SK-N-SH (cell line): ENCODE data around the gene PXDN. TPM values are rescaled to one million over a fixed set of nuclear protein-coding genes. Genes with fewer than 3 reads are reported as not detected.

Source experiments
- CTCF ChIA-PET: fragments of 300-600, 350-600 bp; formaldehyde crosslinking; extraction: SDS; loops from one replicate; lab custom pipeline; 2021; lab: Yijun Ruan, JAX
- POLR2A ChIA-PET: fragments of 350-600 bp; sonication (Branson Sonifier 250); formaldehyde crosslinking; extraction: SDS; loops from one replicate; lab custom pipeline; 2020; ENCODE audit warnings: antibody characterized with exemption, inconsistent platforms; lab: Yijun Ruan, JAX
- DNase-seq: peaks from one replicate; pipeline ENCODE4 v3.0.0; 2012
- H2AFZ ChIP-seq: fragments of 200-600 bp; sonication (generic); 2 replicates; pipeline ENCODE4 v1.8.1; 2016; ENCODE audit warnings: antibody characterized with exemption, mild to moderate bottlenecking, low read depth
- H3F3A ChIP-seq: fragments of 200-600 bp; sonication (generic); replicated peaks from 2 replicates; pipeline ENCODE3; 2016; ENCODE audit warnings: antibody characterized with exemption, mild to moderate bottlenecking; ENCODE audit not compliant: insufficient read depth
- H3K27ac ChIP-seq, 2 experiments: fragments of 200-500 bp in 1 of 2; fragments of 200-600 bp in 1 of 2; sonication (Bioruptor generic) in 1 of 2; sonication (generic), shearing (Covaris generic) in 1 of 2; 2 replicates each; pipeline versions ENCODE4 v1.5.1 to v1.6.1; 2014 to 2016; ENCODE audit warnings: low read depth in 2 of 2, inconsistent platforms in 1 of 2, low read length in 1 of 2, mild to moderate bottlenecking in 1 of 2, mixed read lengths in 1 of 2
- H3K27me3 ChIP-seq: fragments of 200-600 bp; sonication (generic), shearing (Covaris generic); 2 replicates; pipeline ENCODE4 v1.6.1; 2016; ENCODE audit warnings: mixed run types; ENCODE audit not compliant: insufficient read depth
- H3K36me3 ChIP-seq, 2 experiments: fragments of 200-500 bp in 1 of 2; fragments of 200-600 bp in 1 of 2; sonication (Bioruptor generic) in 1 of 2; sonication (generic) in 1 of 2; replicated peaks in 1 of 2; 2 replicates each; pipeline versions ENCODE3 to v1.5.1; 2014 to 2016; ENCODE audit warnings: low read length in 1 of 2, mild to moderate bottlenecking in 1 of 2; ENCODE audit not compliant: insufficient read depth in 2 of 2, control insufficient read depth in 1 of 2
- H3K4me1 ChIP-seq, 2 experiments: fragments of 200-500 bp in 1 of 2; fragments of 200-600 bp in 1 of 2; sonication (Bioruptor generic) in 1 of 2; sonication (generic), shearing (Covaris generic) in 1 of 2; 2 replicates each; pipeline versions ENCODE4 v1.5.1 to v1.6.1; 2014 to 2016; ENCODE audit warnings: low read depth in 1 of 2, low read length in 1 of 2, mixed run types in 1 of 2; ENCODE audit not compliant: insufficient read depth in 2 of 2, control insufficient read depth in 1 of 2
- H3K4me2 ChIP-seq: fragments of 200-600 bp; sonication (generic), shearing (Covaris generic); 2 replicates; pipeline ENCODE4 v1.6.1; 2017; ENCODE audit warnings: mixed run types
- H3K4me3 ChIP-seq, 2 experiments: fragments of 200-500 bp in 1 of 2; fragments of 200-600 bp in 1 of 2; sonication (Bioruptor generic) in 1 of 2; sonication (generic), shearing (Covaris generic) in 1 of 2; 2 replicates each; pipeline versions ENCODE4 v1.5.1 to v1.8.1; 2014 to 2016; ENCODE audit warnings: low read depth in 2 of 2, inconsistent platforms in 1 of 2, low read length in 1 of 2, mild to moderate bottlenecking in 1 of 2, mixed read lengths in 1 of 2, moderate library complexity in 1 of 2
- H3K79me2 ChIP-seq: fragments of 200-600 bp; sonication (generic); 2 replicates; pipeline ENCODE4 v1.8.1; 2017; ENCODE audit warnings: mild to moderate bottlenecking; ENCODE audit not compliant: insufficient read depth
- H3K9ac ChIP-seq: fragments of 200-600 bp; sonication (generic); 2 replicates; pipeline ENCODE4 v1.6.1; 2017; ENCODE audit warnings: mixed run types
- H3K9me2 ChIP-seq: fragments of 200-600 bp; sonication (generic); 2 replicates; pipeline ENCODE4 v1.6.1; 2017; ENCODE audit warnings: mixed run types
- H3K9me3 ChIP-seq: fragments of 200-600 bp; sonication (generic); 2 replicates; pipeline ENCODE4 v1.6.1; 2017; ENCODE audit warnings: mixed run types, mild to moderate bottlenecking, moderate library complexity
- H4K20me1 ChIP-seq: fragments of 200-600 bp; sonication (generic); 2 replicates; pipeline ENCODE4 v1.6.1; 2017; ENCODE audit warnings: mild to moderate bottlenecking, mixed run types; ENCODE audit not compliant: insufficient read depth
- CTCF ChIP-seq: fragments of 200-600 bp; sonication (generic); IDR thresholded peaks from 2 replicates; pipeline ENCODE4 v1.6.1; 2017; ENCODE audit warnings: antibody characterized with exemption, mild to moderate bottlenecking, moderate library complexity
- FOXM1 ChIP-seq: IDR thresholded peaks from 2 replicates; pipeline ENCODE4 v1.4.0; 2012; ENCODE audit warnings: low read depth, mild to moderate bottlenecking
- JUND ChIP-seq: IDR thresholded peaks from 2 replicates; pipeline ENCODE4 v1.4.0; 2012
- MXI1 ChIP-seq: IDR thresholded peaks from 2 replicates; pipeline ENCODE4 v1.6.1; 2012; ENCODE audit warnings: mild to moderate bottlenecking, low read depth, low read length, improper control_type of control experiment
- NRF1 ChIP-seq: IDR thresholded peaks from 2 replicates; pipeline ENCODE4 v1.6.1; 2012; ENCODE audit warnings: low read depth, mild to moderate bottlenecking, low read length
- POLR2AphosphoS5 ChIP-seq: IDR thresholded peaks from 2 replicates; pipeline ENCODE4 v1.6.1; 2012; ENCODE audit warnings: low read depth, low read length
- REST ChIP-seq: IDR thresholded peaks from 2 replicates; pipeline ENCODE4 v1.6.1; 2012; ENCODE audit warnings: mild to moderate bottlenecking, low read depth, low read length, moderate library complexity
- RXRA ChIP-seq: IDR thresholded peaks from 2 replicates; pipeline ENCODE4 v1.4.0; 2012; ENCODE audit warnings: low read depth, mild to moderate bottlenecking, borderline replicate concordance
- SMC3 ChIP-seq: IDR thresholded peaks from 2 replicates; pipeline ENCODE4 v1.6.1; 2012; ENCODE audit warnings: low read depth, low read length, improper control_type of control experiment
- TAF1 ChIP-seq: IDR thresholded peaks from 2 replicates; pipeline ENCODE4 v1.6.1; 2012; ENCODE audit warnings: low read depth, mild to moderate bottlenecking, low read length, moderate library complexity, borderline replicate concordance
- USF2 ChIP-seq: fragments of 150-350 bp; IDR thresholded peaks from 2 replicates; pipeline ENCODE4 v1.6.1; 2017; ENCODE audit warnings: antibody characterized with exemption, low read length, low read depth, borderline replicate concordance
- YY1 ChIP-seq: IDR thresholded peaks from 2 replicates; pipeline ENCODE4 v1.4.0; 2012; ENCODE audit warnings: low read depth, mild to moderate bottlenecking
- ZBTB33 ChIP-seq: IDR thresholded peaks from 2 replicates; pipeline ENCODE4 v1.4.0; 2012; ENCODE audit warnings: low read depth, borderline replicate concordance
- WGBS: methylation state at CpG from one replicate; pipeline ENCODE4 v1.1.6; 2017; ENCODE audit warnings: low lambda C conversion rate; 5-methylcytosine and 5-hydroxymethylcytosine counted together
- polyA plus RNA-seq, 3 experiments: library from polyadenylated mRNA; depleted of rRNA; stranded (reverse); fragments of >200 nt; gene quantifications; 2 replicates each; pipeline ENCODE4 v1.2.3, GENCODE V29; 2012

Gene PXDN
- polyA plus RNA-seq, 1 of the 3 experiments (the other 2 are of a cell fraction) = 146 TPM

- H3K79me2 ChIP-seq = peaks cover 6% of the 10 kb centered on the region; the same call in 1 of the 2 replicates
- 89% methylated on average over 23 of the region's 25 CpGs for whole genome bisulfite sequencing
- H3K4me1 ChIP-seq = peaks cover 0 to 22% of the 10 kb centered on the region in 2 experiments; a peak in 1 of 4 replicates
- no peak overlapping the region for H2AFZ ChIP-seq
- H3K9ac ChIP-seq = no peak overlapping the region
- H3K9me2 ChIP-seq = no peaks in the 10 kb centered on the region
- no peaks in the 10 kb centered on the region for H3K27me3 ChIP-seq
- no peaks in the 10 kb centered on the region for H4K20me1 ChIP-seq
- peaks cover 34 to 84% of the 10 kb centered on the region in 2 experiments for H3K36me3 ChIP-seq
- H3F3A ChIP-seq = no peaks in the 10 kb centered on the region
- no peak overlapping the region for H3K4me3 ChIP-seq
- no peak for DNase-seq
- TF ChIP-seq SMC3 = no peak
- TF ChIP-seq MXI1 = no peak
- TF ChIP-seq RXRA = no peak
- TF ChIP-seq NRF1 = no peak
- TF ChIP-seq JUND = no peak
- TF ChIP-seq REST = no peak
- no peak for TF ChIP-seq TAF1
- no peak for TF ChIP-seq FOXM1
- no peak for TF ChIP-seq YY1
- TF ChIP-seq ZBTB33 = no peak
- no peak for TF ChIP-seq CTCF
- TF ChIP-seq POLR2AphosphoS5 = no peak
- TF ChIP-seq USF2 = no peak
- H3K4me2 ChIP-seq = no peak overlapping the region
- ChIA-PET CTCF (interaction anchor here (0.5 to 1.2 kb wide), 2 partner anchors 28 to 130 kb away, joined by 3 read pairs; no protein-coding TSS in a partner anchor), POLR2A (no interaction called here)
- H3K27ac ChIP-seq = no peak overlapping the region; a peak in 1 of 4 replicates
- no peaks in the 10 kb centered on the region for H3K9me3 ChIP-seq
These were observed 105.0 kb downstream of the PXDN start for GRCh38 chr2:1639086-1639858.
